Pancreas (tissue), 10 donors: ENCODE results near the gene TNS2. TPM values are rescaled to one million over a fixed set of nuclear protein-coding genes. Genes with fewer than 3 reads are reported as not detected.
"Not testable (repeated sequence)": the region's sequence is repeated elsewhere in the genome, so short reads cannot be mapped to it uniquely, and the experiment has no call there.

Experiments
- ATAC-seq, 4 donors: fragments of 200-7000 bp; cut with Tn5 transposase; one replicate each; pipeline versions ENCODE4 v1.8.0 to v1.9.1; 2020; ENCODE audit warnings: mild to moderate bottlenecking in 4 of 4, moderate library complexity in 4 of 4
- DNase-seq, 6 donors: peaks; one replicate each; pipeline ENCODE4 v3.0.0-alpha.2; 2020
- FAIRE-seq: peaks from 2 replicates; lab custom pipeline; 2012; peaks lifted over from hg19 to GRCh38; lab: Jason Lieb, UNC
- H3K27ac ChIP-seq, 4 donors: fragments of 200-600 bp; sonication (generic); 1 replicate in 3 of 4; 2 replicates in 1 of 4; pipeline versions ENCODE4 v1.5.0 to v1.8.0; 2020
- H3K27me3 ChIP-seq, 4 donors: fragments of 200-600 bp; one replicate each; pipeline ENCODE4 v1.8.0; 2021
- H3K36me3 ChIP-seq, 3 donors: fragments of 200-600 bp; sonication (generic) in 1 of 3; one replicate each; pipeline versions ENCODE4 v1.5.0 to v1.8.0; 2020 to 2021
- H3K4me1 ChIP-seq, 3 donors: fragments of 200-600 bp; one replicate each; pipeline ENCODE4 v1.8.0; 2021
- H3K4me3 ChIP-seq, 4 donors: fragments of 200-600 bp; sonication (generic) in 2 of 4; one replicate each; pipeline versions ENCODE4 v1.5.0 to v1.8.0; 2020 to 2021
- H3K9me3 ChIP-seq, 4 donors: fragments of 200-600 bp; one replicate each; pipeline ENCODE4 v1.8.0; 2021
- CTCF ChIP-seq, 4 donors: fragments of 200-600 bp; sonication (generic) in 3 of 4; IDR thresholded peaks; one replicate each; pipeline versions ENCODE4 v1.5.0 to v1.8.0; 2021; ENCODE audit warnings: antibody characterized with exemption in 4 of 4
- WGBS, 2 donors: extraction: QIAGEN DNeasy Blood & Tissue Kit; methylation state at CpG; one replicate each; pipeline ENCODE4 v1.1.7; 2013; 5-methylcytosine and 5-hydroxymethylcytosine counted together
- intact Hi-C, 3 donors: fragments of 100-400 bp; cut with DNase I; formaldehyde crosslinking; loops; one replicate each; pipeline versions ENCODE4 v1.11.1 to v1.14.2; 2022
- polyA plus RNA-seq, 2 donors: library from polyadenylated mRNA; stranded (reverse); fragments of 200-250 nt; gene quantifications; one replicate each; pipeline ENCODE4 v1.2.3, GENCODE V29; 2013
- total RNA-seq, 6 donors: library from RNA; stranded (reverse); fragmentation: NEBNext Ultra II Directional in 4 of 6; extraction: Animal tissue kit (Norgen Biotek cat#: 25700) in 4 of 6; gene quantifications; one replicate each; pipeline versions ENCODE4 v1.2.1 to v1.2.4, GENCODE V29; 2021 to 2023
- donor health status: healthy with polysubstance abuse.
- donor health status: DM: no; HTN: no; CAD: no; lungs with moderate emphysema.
- donor health status: DM: no; HTN: no; CAD: no.
- donor health status: control.
- donor health status: control.
- donor health status: Bipolar disorder and iron deficiency.
- donor health status: DM: yes; HTN: yes; CAD: no.
- donor health status: DM: no; HTN: no; CAD: no.
- donor health status: DM: no; HTN: no; CAD: no.
- donor health status: DM: yes; HTN: yes; CAD: no.

The TNS2 gene
- total and polyA plus RNA-seq, 8 donors, result 22.7 to 183 (median 37.2) TPM

GRCh38 chr12:53090105-53090504 lies 40.2 kb downstream of the TNS2 start:
- intact Hi-C loops, result no loop called here
- no peak overlapping the region for H3K27ac ChIP-seq
- no peak for TF ChIP-seq CTCF (IDR thresholded peaks at IDR 0.05)
- ATAC-seq, result no peak
- 91 to 92% methylated on average over 6 of the region's 6 CpGs for WGBS, 2 donors
- H3K4me3 ChIP-seq, result no peak overlapping the region
- no peak for FAIRE-seq
- no peaks in the 10 kb centered on the region for H3K36me3 ChIP-seq
- H3K27me3 ChIP-seq, result no peaks in the 10 kb centered on the region
- H3K4me1 ChIP-seq, result no peaks in the 10 kb centered on the region
- no peak for DNase-seq
- no peaks in the 10 kb centered on the region for H3K9me3 ChIP-seq

GRCh38 chr12:53090554-53090953 lies 40.7 kb downstream of the TNS2 start:
- H3K27me3 ChIP-seq, result no peaks in the 10 kb centered on the region
- H3K4me1 ChIP-seq, result no peaks in the 10 kb centered on the region
- H3K36me3 ChIP-seq, result no peaks in the 10 kb centered on the region
- intact Hi-C loops, result no loop called here
- WGBS, 2 donors, result 37 to 39% methylated on average over 2 of the region's 2 CpGs
- H3K9me3 ChIP-seq, result no peaks in the 10 kb centered on the region
- ATAC-seq, result no peak
- TF ChIP-seq CTCF (IDR thresholded peaks at IDR 0.05), result no peak
- FAIRE-seq, result no peak
- no peak for DNase-seq
- H3K4me3 ChIP-seq, result no peak overlapping the region
- no peak overlapping the region for H3K27ac ChIP-seq

GRCh38 chr12:53091756-53092155 lies 41.9 kb downstream of the TNS2 start:
- no peak for TF ChIP-seq CTCF (IDR thresholded peaks at IDR 0.05)
- H3K9me3 ChIP-seq, result no peaks in the 10 kb centered on the region
- no peaks in the 10 kb centered on the region for H3K27me3 ChIP-seq
- no peak for DNase-seq
- H3K4me3 ChIP-seq, result no peak overlapping the region
- intact Hi-C loops, result no loop called here
- no peak overlapping the region for H3K27ac ChIP-seq
- FAIRE-seq, result no peak
- H3K4me1 ChIP-seq, result no peaks in the 10 kb centered on the region
- WGBS, 2 donors, result 79 to 80% methylated on average over 6 of the region's 6 CpGs
- ATAC-seq, result no peak
- no peaks in the 10 kb centered on the region for H3K36me3 ChIP-seq

GRCh38 chr12:53093777-53094393 lies 44.0 kb downstream of the TNS2 start:
- intact Hi-C loops, result no loop called here
- H3K27ac ChIP-seq, result peak overlapping the region in 1 of 4 donors; percentile 39
- ATAC-seq (peak in 1 of 4 donors; percentile 12), DNase-seq (no peak), FAIRE-seq (no peak)
- peaks cover 0 to 5% (median 0%) of the 10 kb centered on the region in 3 donors for H3K4me1 ChIP-seq
- no peak overlapping the region for H3K4me3 ChIP-seq
- H3K9me3 ChIP-seq, result no peaks in the 10 kb centered on the region
- no peaks in the 10 kb centered on the region for H3K27me3 ChIP-seq
- TF ChIP-seq CTCF (IDR thresholded peaks at IDR 0.05), result no peak
- no peaks in the 10 kb centered on the region for H3K36me3 ChIP-seq
- 77 to 86% methylated on average over 6 of the region's 6 CpGs for WGBS, 2 donors

GRCh38 chr12:53094394-53094787 lies 44.5 kb downstream of the TNS2 start:
- peaks cover 0 to 9% (median 0%) of the 10 kb centered on the region in 3 donors for H3K4me1 ChIP-seq
- 82 to 87% methylated on average over 6 of the region's 6 CpGs for WGBS, 2 donors
- no peak for FAIRE-seq
- H3K27ac ChIP-seq, result peak overlapping the region in 1 of 4 donors; percentile 39
- no peak overlapping the region for H3K4me3 ChIP-seq
- no peaks in the 10 kb centered on the region for H3K36me3 ChIP-seq
- intact Hi-C loops, result no loop called here
- no peaks in the 10 kb centered on the region for H3K9me3 ChIP-seq
- no peak for DNase-seq
- TF ChIP-seq CTCF (IDR thresholded peaks at IDR 0.05), result no peak
- no peaks in the 10 kb centered on the region for H3K27me3 ChIP-seq
- ATAC-seq, result no peak

GRCh38 chr12:53094796-53095595 lies 45.1 kb downstream of the TNS2 start:
- H3K4me3 ChIP-seq, H3K27ac ChIP-seq, H3K36me3 ChIP-seq, FAIRE-seq, DNase-seq, H3K9me3 ChIP-seq, H3K4me1 ChIP-seq, ATAC-seq, H3K27me3 ChIP-seq: not testable (repeated sequence)
- intact Hi-C loops, result loop anchor here in 1 of 3 donors (5.0 kb wide), 1 partner anchor 33 kb away; no protein-coding TSS in a partner anchor
- 91 to 95% methylated on average over 5 of the region's 5 CpGs for WGBS, 2 donors

GRCh38 chr12:53095596-53095895 lies 45.7 kb downstream of the TNS2 start:
- not testable (repeated sequence) for H3K4me1 ChIP-seq, H3K27ac ChIP-seq, H3K36me3 ChIP-seq, DNase-seq, ATAC-seq, H3K4me3 ChIP-seq, H3K9me3 ChIP-seq, H3K27me3 ChIP-seq, FAIRE-seq
- WGBS, 2 donors, result 92 to 93% methylated on average over 3 of the region's 3 CpGs
- intact Hi-C loops, result loop anchor here in 1 of 3 donors (5.0 kb wide), 1 partner anchor 33 kb away; no protein-coding TSS in a partner anchor
